Measurements from ENCODE around the gene POMGNT2.
"Not testable (repeated sequence)": the region's sequence is repeated elsewhere in the genome, so short reads cannot be mapped to it uniquely, and the experiment has no call there.

The POMGNT2 gene

DNA sequence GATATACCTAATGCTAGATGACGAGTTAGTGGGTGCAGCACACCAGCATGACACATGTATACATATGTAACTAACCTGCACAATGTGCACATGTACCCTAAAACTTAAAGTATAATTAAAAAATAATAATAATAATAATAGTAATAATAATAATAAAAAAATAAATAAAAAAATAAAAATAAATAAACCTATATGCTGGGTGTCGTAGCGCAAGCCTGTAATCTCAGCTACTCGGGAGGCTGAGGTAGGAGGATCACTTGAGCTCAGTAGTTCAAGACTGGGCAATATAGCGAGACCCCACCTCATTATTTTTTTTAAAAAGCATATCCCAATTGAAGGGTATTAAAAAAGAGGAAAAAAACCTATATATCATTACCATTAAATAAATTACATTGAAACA is 35.2 kb downstream of the POMGNT2 start:
- H2BK5ac ChIP-seq (ENCODE audit: low read length); H3K27me3 ChIP-seq (ENCODE audit: control insufficient read depth in 3 of 3, insufficient read depth in 3 of 3, low read depth in 1 of 3, low read length in 3 of 3); H3K9ac ChIP-seq (ENCODE audit: low read depth, low read length, poor library complexity); H3K4me2 ChIP-seq (ENCODE audit: insufficient read depth, low read length, poor library complexity, severe bottlenecking); H2BK120ac ChIP-seq (ENCODE audit: low read depth, low read length); H3K36me3 ChIP-seq (replicated peaks in 1 of 2; ENCODE audit: control insufficient read depth in 2 of 2, insufficient read depth in 2 of 2, low read length in 2 of 2); H3K79me1 ChIP-seq (ENCODE audit: low read depth, low read length); H3K4me3 ChIP-seq (ENCODE audit: low read length in 2 of 2); H2AK5ac ChIP-seq (ENCODE audit: low read depth, low read length); H2AFZ ChIP-seq (ENCODE audit: low read length); H2BK15ac ChIP-seq (ENCODE audit: low read length); H3K9me3 ChIP-seq (replicated peaks in 1 of 2; ENCODE audit: control insufficient read depth in 2 of 2, insufficient read depth in 1 of 2, low read depth in 1 of 2, low read length in 2 of 2); H3K4ac ChIP-seq (ENCODE audit: low read length); H3K23ac ChIP-seq (ENCODE audit: low read depth, low read length, poor library complexity); H2BK12ac ChIP-seq (ENCODE audit: low read length); H3K4me1 ChIP-seq (ENCODE audit: control insufficient read depth in 2 of 2, insufficient read depth in 1 of 2, low read depth in 1 of 2, low read length in 2 of 2); H3K27ac ChIP-seq (replicated peaks; ENCODE audit: low read length); H3K14ac ChIP-seq (ENCODE audit: low read length); DNase-seq (ENCODE audit: low spot score); H3K18ac ChIP-seq (ENCODE audit: low read length); H4K91ac ChIP-seq (ENCODE audit: low read depth, low read length, poor library complexity); H4K8ac ChIP-seq (ENCODE audit: low read depth, low read length): not testable (repeated sequence)
- WGBS, 2 donors (ENCODE audit: extremely low coverage in 2 of 2, insufficient read length in 2 of 2, insufficient replicate concordance in 1 of 2), result no CpG with 5 or more reads among the region's 5 CpGs

DNA sequence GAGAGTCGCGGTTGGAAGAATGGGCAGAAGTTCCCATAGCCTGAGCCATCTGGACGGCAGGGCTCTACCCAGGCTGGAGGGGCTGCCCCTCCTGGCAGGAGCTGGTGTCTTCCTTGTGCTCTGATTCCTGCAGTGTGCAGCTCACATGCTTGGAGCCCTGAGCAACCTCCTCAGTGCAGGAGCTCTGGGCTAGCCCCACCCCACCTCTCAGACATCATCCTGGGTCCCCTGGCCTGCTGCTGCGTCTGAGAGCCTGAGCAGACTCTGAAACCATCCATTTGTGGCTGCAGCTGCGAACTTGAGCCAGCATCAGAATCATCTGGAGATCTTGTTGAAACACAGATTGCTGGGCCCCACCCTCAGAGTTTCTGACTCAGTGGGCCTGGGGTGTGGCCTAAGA is 42.8 kb downstream of the POMGNT2 start:
- Histone ChIP-seq H3K79me1 (ENCODE audit: low read depth, low read length) (no peaks in the 10 kb centered on the region), H2BK12ac (ENCODE audit: low read length) (no peak overlapping the region), H3K4me3 (ENCODE audit: low read length in 2 of 2) (peak overlapping the region in 1 of 2 donors; percentile 24), H3K9me3 (replicated peaks in 1 of 2; ENCODE audit: control insufficient read depth in 2 of 2, insufficient read depth in 1 of 2, low read depth in 1 of 2, low read length in 2 of 2) (peaks cover 0 to 6% of the 10 kb centered on the region in 2 donors), H2AK5ac (ENCODE audit: low read depth, low read length) (no peak overlapping the region), H3K36me3 (replicated peaks in 1 of 2; ENCODE audit: control insufficient read depth in 2 of 2, insufficient read depth in 2 of 2, low read length in 2 of 2) (no peaks in the 10 kb centered on the region), H3K23ac (ENCODE audit: low read depth, low read length, poor library complexity) (no peak overlapping the region), H3K27me3 (ENCODE audit: control insufficient read depth in 3 of 3, insufficient read depth in 3 of 3, low read depth in 1 of 3, low read length in 3 of 3) (no peaks in the 10 kb centered on the region), H4K91ac (ENCODE audit: low read depth, low read length, poor library complexity) (no peak overlapping the region), H4K8ac (ENCODE audit: low read depth, low read length) (no peak overlapping the region), H2BK120ac (ENCODE audit: low read depth, low read length) (no peak overlapping the region), H3K4ac (ENCODE audit: low read length) (no peak overlapping the region), H3K9ac (ENCODE audit: low read depth, low read length, poor library complexity) (no peak overlapping the region), H2BK5ac (ENCODE audit: low read length) (no peak overlapping the region), H3K27ac (replicated peaks; ENCODE audit: low read length) (no peak overlapping the region), H3K4me1 (ENCODE audit: control insufficient read depth in 2 of 2, insufficient read depth in 1 of 2, low read depth in 1 of 2, low read length in 2 of 2) (no peaks in the 10 kb centered on the region), H3K4me2 (ENCODE audit: insufficient read depth, low read length, poor library complexity, severe bottlenecking) (no peak overlapping the region), H3K14ac (ENCODE audit: low read length) (no peak overlapping the region), H2AFZ (ENCODE audit: low read length) (no peak overlapping the region), H2BK15ac (ENCODE audit: low read length) (no peak overlapping the region), H3K18ac (ENCODE audit: low read length) (no peak overlapping the region)
- no peak for DNase-seq (ENCODE audit: low spot score)
- WGBS, 2 donors (ENCODE audit: extremely low coverage in 2 of 2, insufficient read length in 2 of 2, insufficient replicate concordance in 1 of 2), result no CpG with 5 or more reads among the region's 5 CpGs

- no peaks in the 10 kb centered on the region for H3K36me3 ChIP-seq (replicated peaks in 1 of 2; ENCODE audit: control insufficient read depth in 2 of 2, insufficient read depth in 2 of 2, low read length in 2 of 2)
- no peak overlapping the region for H3K9ac ChIP-seq (ENCODE audit: low read depth, low read length, poor library complexity)
- no peak overlapping the region for H3K14ac ChIP-seq (ENCODE audit: low read length)
- H3K9me3 ChIP-seq (replicated peaks in 1 of 2; ENCODE audit: control insufficient read depth in 2 of 2, insufficient read depth in 1 of 2, low read depth in 1 of 2, low read length in 2 of 2), result peaks cover 0 to 6% of the 10 kb centered on the region in 2 donors
- no peak overlapping the region for H2BK5ac ChIP-seq (ENCODE audit: low read length)
- H2AK5ac ChIP-seq (ENCODE audit: low read depth, low read length), result no peak overlapping the region
- no peak overlapping the region for H3K4me2 ChIP-seq (ENCODE audit: insufficient read depth, low read length, poor library complexity, severe bottlenecking)
- H3K4me3 ChIP-seq (ENCODE audit: low read length in 2 of 2), result no peak overlapping the region
- no peak overlapping the region for H3K18ac ChIP-seq (ENCODE audit: low read length)
- no peak overlapping the region for H2BK12ac ChIP-seq (ENCODE audit: low read length)
- H2BK15ac ChIP-seq (ENCODE audit: low read length), result no peak overlapping the region
- H3K23ac ChIP-seq (ENCODE audit: low read depth, low read length, poor library complexity), result no peak overlapping the region
- H3K4ac ChIP-seq (ENCODE audit: low read length), result no peak overlapping the region
- no peaks in the 10 kb centered on the region for H3K79me1 ChIP-seq (ENCODE audit: low read depth, low read length)
- no peaks in the 10 kb centered on the region for H3K4me1 ChIP-seq (ENCODE audit: control insufficient read depth in 2 of 2, insufficient read depth in 1 of 2, low read depth in 1 of 2, low read length in 2 of 2)
- H4K8ac ChIP-seq (ENCODE audit: low read depth, low read length), result no peak overlapping the region
- WGBS, 2 donors (ENCODE audit: extremely low coverage in 2 of 2, insufficient read length in 2 of 2, insufficient replicate concordance in 1 of 2), result no CpG with 5 or more reads among the region's 8 CpGs
- H3K27ac ChIP-seq (replicated peaks; ENCODE audit: low read length), result no peak overlapping the region
- no peak overlapping the region for H2AFZ ChIP-seq (ENCODE audit: low read length)
- H4K91ac ChIP-seq (ENCODE audit: low read depth, low read length, poor library complexity), result no peak overlapping the region
- no peak overlapping the region for H2BK120ac ChIP-seq (ENCODE audit: low read depth, low read length)
- H3K27me3 ChIP-seq (ENCODE audit: control insufficient read depth in 3 of 3, insufficient read depth in 3 of 3, low read depth in 1 of 3, low read length in 3 of 3), result no peaks in the 10 kb centered on the region
- DNase-seq (ENCODE audit: low spot score), result no peak
These were observed 43.3 kb downstream of the POMGNT2 start for GRCh38 chr3:43062564-43063040.

GRCh38 chr3:43062040-43062563 is 43.8 kb downstream of the POMGNT2 start:
- no peaks in the 10 kb centered on the region for H3K27me3 ChIP-seq (ENCODE audit: control insufficient read depth in 3 of 3, insufficient read depth in 3 of 3, low read depth in 1 of 3, low read length in 3 of 3)
- no peak overlapping the region for H3K4me3 ChIP-seq (ENCODE audit: low read length in 2 of 2)
- no peak overlapping the region for H3K23ac ChIP-seq (ENCODE audit: low read depth, low read length, poor library complexity)
- no peak overlapping the region for H3K4me2 ChIP-seq (ENCODE audit: insufficient read depth, low read length, poor library complexity, severe bottlenecking)
- no peak overlapping the region for H2BK120ac ChIP-seq (ENCODE audit: low read depth, low read length)
- no peak overlapping the region for H2AK5ac ChIP-seq (ENCODE audit: low read depth, low read length)
- H3K14ac ChIP-seq (ENCODE audit: low read length), result no peak overlapping the region
- no peak overlapping the region for H2BK12ac ChIP-seq (ENCODE audit: low read length)
- DNase-seq (ENCODE audit: low spot score), result no peak
- H3K4ac ChIP-seq (ENCODE audit: low read length), result no peak overlapping the region
- no peak overlapping the region for H3K18ac ChIP-seq (ENCODE audit: low read length)
- no peak overlapping the region for H2AFZ ChIP-seq (ENCODE audit: low read length)
- peaks cover 0 to 6% of the 10 kb centered on the region in 2 donors for H3K9me3 ChIP-seq (replicated peaks in 1 of 2; ENCODE audit: control insufficient read depth in 2 of 2, insufficient read depth in 1 of 2, low read depth in 1 of 2, low read length in 2 of 2)
- H2BK5ac ChIP-seq (ENCODE audit: low read length), result no peak overlapping the region
- H3K79me1 ChIP-seq (ENCODE audit: low read depth, low read length), result no peaks in the 10 kb centered on the region
- H3K36me3 ChIP-seq (replicated peaks in 1 of 2; ENCODE audit: control insufficient read depth in 2 of 2, insufficient read depth in 2 of 2, low read length in 2 of 2), result no peaks in the 10 kb centered on the region
- no peaks in the 10 kb centered on the region for H3K4me1 ChIP-seq (ENCODE audit: control insufficient read depth in 2 of 2, insufficient read depth in 1 of 2, low read depth in 1 of 2, low read length in 2 of 2)
- H3K9ac ChIP-seq (ENCODE audit: low read depth, low read length, poor library complexity), result no peak overlapping the region
- H4K8ac ChIP-seq (ENCODE audit: low read depth, low read length), result no peak overlapping the region
- H3K27ac ChIP-seq (replicated peaks; ENCODE audit: low read length), result no peak overlapping the region
- H2BK15ac ChIP-seq (ENCODE audit: low read length), result no peak overlapping the region
- no CpG with 5 or more reads among the region's 5 CpGs for WGBS, 2 donors (ENCODE audit: extremely low coverage in 2 of 2, insufficient read length in 2 of 2, insufficient replicate concordance in 1 of 2)
- H4K91ac ChIP-seq (ENCODE audit: low read depth, low read length, poor library complexity), result no peak overlapping the region
